Measurements from ENCODE around the gene LRRC2. TPM values are rescaled to one million over a fixed set of nuclear protein-coding genes. Genes with fewer than 3 reads are reported as not detected.
A peak's percentile ranks its signal among the peaks of the same experiment; 100 is the strongest.

The LRRC2 gene
- total RNA-seq, 1 donor: 2.2 TPM

- H3K4me3 ChIP-seq (ENCODE audit: low read depth, low read length): no peak overlapping the region
- DNase-seq (ENCODE audit: low read depth): peak; percentile 61
- TF ChIP-seq, protein P1, sequence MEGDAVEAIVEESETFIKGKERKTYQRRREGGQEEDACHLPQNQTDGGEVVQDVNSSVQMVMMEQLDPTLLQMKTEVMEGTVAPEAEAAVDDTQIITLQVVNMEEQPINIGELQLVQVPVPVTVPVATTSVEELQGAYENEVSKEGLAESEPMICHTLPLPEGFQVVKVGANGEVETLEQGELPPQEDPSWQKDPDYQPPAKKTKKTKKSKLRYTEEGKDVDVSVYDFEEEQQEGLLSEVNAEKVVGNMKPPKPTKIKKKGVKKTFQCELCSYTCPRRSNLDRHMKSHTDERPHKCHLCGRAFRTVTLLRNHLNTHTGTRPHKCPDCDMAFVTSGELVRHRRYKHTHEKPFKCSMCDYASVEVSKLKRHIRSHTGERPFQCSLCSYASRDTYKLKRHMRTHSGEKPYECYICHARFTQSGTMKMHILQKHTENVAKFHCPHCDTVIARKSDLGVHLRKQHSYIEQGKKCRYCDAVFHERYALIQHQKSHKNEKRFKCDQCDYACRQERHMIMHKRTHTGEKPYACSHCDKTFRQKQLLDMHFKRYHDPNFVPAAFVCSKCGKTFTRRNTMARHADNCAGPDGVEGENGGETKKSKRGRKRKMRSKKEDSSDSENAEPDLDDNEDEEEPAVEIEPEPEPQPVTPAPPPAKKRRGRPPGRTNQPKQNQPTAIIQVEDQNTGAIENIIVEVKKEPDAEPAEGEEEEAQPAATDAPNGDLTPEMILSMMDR (IDR thresholded peaks at IDR 0.05; ENCODE audit: insufficient read depth, low read depth, low read length): no peak
Observed at GRCh38 chr3:46489875-46490274, 76.2 kb downstream of the LRRC2 start.

DNA sequence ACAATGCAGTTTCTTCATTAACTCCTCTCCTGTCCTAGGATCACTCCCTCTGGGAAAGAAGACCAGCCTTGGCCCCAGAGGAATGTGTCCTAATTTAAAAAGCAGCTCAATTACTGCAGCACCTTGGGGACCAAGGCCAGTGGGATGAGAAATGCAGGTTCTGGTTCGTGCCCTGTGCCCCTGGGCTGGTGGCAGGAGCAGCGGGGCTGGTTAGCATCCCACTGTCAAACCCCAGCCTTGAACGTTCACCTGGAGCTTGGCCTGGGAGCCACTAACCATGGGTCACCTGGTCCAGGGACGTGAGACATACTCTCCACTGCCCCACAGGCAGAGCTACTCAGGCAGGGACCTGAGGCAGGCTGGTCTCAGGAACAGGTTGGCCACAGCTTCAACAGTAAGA is 76.7 kb downstream of the LRRC2 start:
- no peak overlapping the region for H3K4me3 ChIP-seq (ENCODE audit: low read depth, low read length)
- DNase-seq (ENCODE audit: low read depth): no peak
- TF ChIP-seq, protein P1 (IDR thresholded peaks at IDR 0.05; ENCODE audit: insufficient read depth, low read depth, low read length): no peak

DNA sequence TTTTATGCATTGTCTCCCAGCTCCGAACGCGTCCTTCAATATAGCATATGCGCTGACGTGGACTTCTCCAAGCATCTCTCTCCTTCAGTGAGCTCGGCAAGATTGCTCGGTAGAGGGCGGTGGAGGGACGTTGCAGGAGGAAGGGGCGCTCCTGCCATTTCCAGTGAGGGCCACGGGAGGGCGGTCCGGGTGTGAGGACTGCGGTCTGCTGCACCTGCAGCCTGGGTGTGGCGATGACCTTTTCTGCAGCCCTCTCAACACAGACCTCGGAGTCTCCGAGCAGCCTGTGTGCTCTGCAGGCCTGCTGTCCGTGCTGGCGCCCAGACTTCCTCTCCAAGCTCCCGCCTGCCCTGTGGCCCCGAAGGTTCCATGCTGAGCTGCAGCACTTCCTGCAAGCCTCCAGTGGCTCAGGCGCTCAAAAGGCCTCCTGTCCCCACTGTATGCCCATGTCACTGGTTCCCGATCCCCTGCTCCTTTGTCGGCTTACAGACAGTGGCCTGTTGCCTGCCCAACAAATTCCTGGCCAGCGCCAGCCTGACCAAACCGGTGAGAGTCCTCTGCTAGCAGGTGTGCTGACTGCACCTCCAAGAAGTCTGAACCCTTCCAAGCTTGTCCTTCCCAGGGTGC is 77.3 kb downstream of the LRRC2 start:
- H3K4me3 ChIP-seq (ENCODE audit: low read depth, low read length): no peak overlapping the region
- DNase-seq (ENCODE audit: low read depth): peak; percentile 84
- TF ChIP-seq, protein P1 (IDR thresholded peaks at IDR 0.05; ENCODE audit: insufficient read depth, low read depth, low read length): peak; percentile 100

DNA sequence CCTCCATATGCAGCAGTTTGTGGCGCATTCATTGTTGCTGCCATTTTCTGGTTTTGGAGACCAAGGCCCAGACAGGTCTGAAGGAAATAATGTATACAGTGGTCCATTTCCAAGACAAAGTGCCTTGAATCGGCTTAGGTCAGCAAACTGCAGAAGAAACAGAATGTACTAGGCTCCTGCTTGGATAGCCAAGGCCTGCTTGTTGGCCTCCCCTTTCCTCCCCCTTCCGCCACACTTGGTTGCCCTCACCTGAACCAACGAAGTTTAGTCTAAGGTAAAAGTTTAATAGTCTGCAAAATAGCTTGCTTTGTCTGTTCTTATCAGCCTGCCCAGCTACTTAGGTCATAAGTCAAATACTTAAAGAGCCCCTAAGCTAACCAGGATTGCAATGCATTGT is 80.3 kb downstream of the LRRC2 start:
- H3K4me3 ChIP-seq (ENCODE audit: low read depth, low read length): no peak overlapping the region
- TF ChIP-seq, protein P1 (IDR thresholded peaks at IDR 0.05; ENCODE audit: insufficient read depth, low read depth, low read length): no peak
- DNase-seq (ENCODE audit: low read depth): no peak

- no peak for DNase-seq (ENCODE audit: low read depth)
- no peak overlapping the region for H3K4me3 ChIP-seq (ENCODE audit: low read depth, low read length)
- TF ChIP-seq, protein P1 (IDR thresholded peaks at IDR 0.05; ENCODE audit: insufficient read depth, low read depth, low read length): no peak
Observed at GRCh38 chr3:46484911-46485778, 81.0 kb downstream of the LRRC2 start.

DNA sequence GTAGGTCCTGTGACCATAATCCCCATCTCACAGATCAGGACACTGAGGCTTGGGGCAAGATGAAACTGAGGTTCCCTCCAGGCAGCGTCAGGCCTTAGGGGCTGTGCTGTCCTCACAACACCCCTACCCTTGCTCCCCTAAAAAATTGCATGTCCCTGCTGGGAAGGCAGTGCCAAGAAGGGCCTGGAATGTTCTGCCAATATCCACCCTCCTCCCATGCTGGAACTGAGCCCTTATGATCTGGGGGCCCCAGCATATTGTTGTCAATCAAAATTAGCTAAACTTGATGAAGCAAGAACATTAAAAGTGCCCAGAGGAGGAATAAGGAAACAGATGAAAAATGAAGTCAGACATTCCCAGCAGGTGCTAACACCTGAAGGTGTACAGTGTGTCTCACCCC is 81.7 kb downstream of the LRRC2 start:
- no peak overlapping the region for H3K4me3 ChIP-seq (ENCODE audit: low read depth, low read length)
- no peak for DNase-seq (ENCODE audit: low read depth)
- TF ChIP-seq, protein P1 (IDR thresholded peaks at IDR 0.05; ENCODE audit: insufficient read depth, low read depth, low read length): no peak

Measured in fibroblast of villous mesenchyme (primary cell).